GM23338 (cell line): ENCODE measurements around the gene LMO1.

Experiments
- CREB1 ChIP-seq: fragments of 250-450 bp; sonication (Bioruptor Pico); IDR thresholded peaks from 2 replicates; pipeline ENCODE4 v1.5.0; 2020; ENCODE audit warnings: low read depth, mild to moderate bottlenecking, moderate library complexity
- CTCF ChIP-seq, 2 experiments: fragments of 200-600 bp in 1 of 2; sonication (generic) in 1 of 2; conservative IDR thresholded peaks; 2 replicates each; pipeline versions ENCODE4 v1.5.1 to v1.6.1; 2016 to 2017; ENCODE audit warnings: antibody characterized with exemption in 2 of 2, low read depth in 2 of 2, mild to moderate bottlenecking in 2 of 2, moderate library complexity in 1 of 2
- ETS1 ChIP-seq: IDR thresholded peaks from 2 replicates; pipeline ENCODE4 v1.6.1; 2016; ENCODE audit warnings: antibody characterized with exemption
- EZH2 ChIP-seq: fragments of 200-600 bp; sonication (generic); IDR thresholded peaks from one replicate; pipeline ENCODE4 v1.8.0; 2017; ENCODE audit warnings: antibody characterized with exemption, mild to moderate bottlenecking, low read depth; ENCODE audit not compliant: unreplicated experiment
- JUNB ChIP-seq: IDR thresholded peaks from one replicate; pipeline ENCODE4 v1.6.1; 2016; ENCODE audit warnings: antibody characterized with exemption; ENCODE audit not compliant: unreplicated experiment
- POLR2AphosphoS5 ChIP-seq: IDR thresholded peaks from 2 replicates; pipeline ENCODE4 v1.6.1; 2016; ENCODE audit warnings: antibody characterized with exemption, low read depth
- REST ChIP-seq: IDR thresholded peaks from one replicate; pipeline ENCODE4 v1.6.1; 2018; ENCODE audit warnings: antibody characterized with exemption; ENCODE audit not compliant: unreplicated experiment

- TF ChIP-seq POLR2AphosphoS5: no peak
- no peak for TF ChIP-seq CREB1
- TF ChIP-seq EZH2: no peak
- TF ChIP-seq CTCF (conservative IDR thresholded peaks at IDR 0.05; ENCODE audit: low read depth in 2 of 2): no peak
- no peak for TF ChIP-seq JUNB
- TF ChIP-seq REST: no peak
- TF ChIP-seq ETS1: no peak
These were observed 42.5 kb downstream of the LMO1 start for GRCh38 chr11:8221046-8221723.
